ENCODE data around the gene RNF144B. TPM values are rescaled to one million over a fixed set of nuclear protein-coding genes. Genes with fewer than 3 reads are reported as not detected.

RNF144B gene
- total RNA-seq, result 10 to 100 TPM in 1 of 2 donors, 1 to 10 TPM in 1; 9.4 to 11.9 TPM

DNA sequence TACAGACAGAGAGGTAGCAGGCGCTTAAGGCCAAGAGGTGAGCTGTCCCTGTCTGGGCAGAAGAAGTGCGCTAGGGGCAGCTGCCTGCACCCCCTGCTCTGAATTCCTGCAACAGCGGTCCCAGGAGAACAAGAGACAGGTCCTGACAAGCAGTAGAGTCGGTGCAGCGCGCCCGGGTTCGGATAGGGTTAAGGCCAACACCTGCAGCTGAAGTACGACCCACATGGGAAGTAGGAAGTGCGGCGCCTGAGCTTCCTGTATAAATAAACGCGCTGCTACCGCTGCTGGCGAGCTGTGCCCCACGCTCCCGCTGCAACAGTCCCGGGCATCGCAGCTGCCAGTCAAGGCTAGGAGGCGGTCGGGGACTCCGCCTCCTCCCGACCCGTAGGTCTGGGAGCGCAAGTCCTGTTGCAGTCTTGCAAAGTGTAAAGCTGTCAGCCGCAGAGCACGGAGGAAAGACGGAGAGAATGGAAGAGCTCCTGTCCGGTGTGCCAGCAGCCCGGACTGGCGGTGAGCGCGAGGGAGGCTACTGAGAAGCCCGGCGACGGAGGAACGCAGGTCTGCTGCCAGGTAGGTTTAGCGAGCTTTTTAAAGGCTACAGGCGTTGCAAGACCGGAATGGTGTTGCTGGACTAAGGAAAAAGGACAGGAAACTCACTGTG, at the start of gene RNF144B:
Gene RNF144B (plus strand): TSS at position 290 of the 661 bp plus-strand sequence. CDS start 12,185 bp downstream, outside the sequence.
- Mint-ChIP-seq H3K27ac (peak within 1 kb of the TSS; percentile 59), H3K27me3 (ENCODE audit: low read depth) (peaks cover 11% of the 10 kb centered on the region), H3K9me3 (no peaks in the 10 kb centered on the region), H3K36me3 (ENCODE audit: insufficient read depth in 2 of 2) (peaks cover 0 to 2% of the 10 kb centered on the region in 2 donors), H3K4me1 (ENCODE audit: low read depth) (peaks cover 46% of the 10 kb centered on the region), H3K4me3 (peak within 1 kb of the TSS; percentile 94 to 96)
- peak; percentile 92 to 94 for ATAC-seq (replicated peaks in 1 of 2)
- DNase-seq, result peak; percentile 59 to 65

DNA sequence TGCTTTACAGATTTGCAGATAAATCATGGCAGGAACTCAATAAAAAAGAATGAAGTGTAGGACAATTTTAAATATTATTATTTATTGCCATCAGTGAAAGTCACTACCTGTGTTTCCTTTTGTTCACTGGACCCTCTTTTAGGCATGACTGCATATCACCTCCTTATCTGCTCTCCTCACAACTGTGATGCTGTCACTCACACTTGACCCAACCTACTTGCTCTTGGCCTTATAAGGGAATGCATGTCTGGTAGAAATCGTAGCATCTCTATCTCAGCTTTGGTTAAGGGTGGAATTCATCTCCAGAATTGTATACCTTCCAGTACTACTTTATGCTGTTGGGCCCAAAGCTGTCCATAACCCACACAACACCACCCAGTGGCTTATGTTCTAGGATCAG, 47.6 kb upstream of the RNF144B start:
- ATAC-seq (replicated peaks in 1 of 2) (no peak), DNase-seq (no peak)
- Mint-ChIP-seq H3K27me3 (ENCODE audit: low read depth) (peaks cover 14% of the 10 kb centered on the region), H3K4me3 (no peak overlapping the region), H3K4me1 (ENCODE audit: low read depth) (peaks cover 27% of the 10 kb centered on the region), H3K9me3 (no peaks in the 10 kb centered on the region), H3K27ac (no peak overlapping the region), H3K36me3 (ENCODE audit: insufficient read depth in 2 of 2) (no peaks in the 10 kb centered on the region)

DNA sequence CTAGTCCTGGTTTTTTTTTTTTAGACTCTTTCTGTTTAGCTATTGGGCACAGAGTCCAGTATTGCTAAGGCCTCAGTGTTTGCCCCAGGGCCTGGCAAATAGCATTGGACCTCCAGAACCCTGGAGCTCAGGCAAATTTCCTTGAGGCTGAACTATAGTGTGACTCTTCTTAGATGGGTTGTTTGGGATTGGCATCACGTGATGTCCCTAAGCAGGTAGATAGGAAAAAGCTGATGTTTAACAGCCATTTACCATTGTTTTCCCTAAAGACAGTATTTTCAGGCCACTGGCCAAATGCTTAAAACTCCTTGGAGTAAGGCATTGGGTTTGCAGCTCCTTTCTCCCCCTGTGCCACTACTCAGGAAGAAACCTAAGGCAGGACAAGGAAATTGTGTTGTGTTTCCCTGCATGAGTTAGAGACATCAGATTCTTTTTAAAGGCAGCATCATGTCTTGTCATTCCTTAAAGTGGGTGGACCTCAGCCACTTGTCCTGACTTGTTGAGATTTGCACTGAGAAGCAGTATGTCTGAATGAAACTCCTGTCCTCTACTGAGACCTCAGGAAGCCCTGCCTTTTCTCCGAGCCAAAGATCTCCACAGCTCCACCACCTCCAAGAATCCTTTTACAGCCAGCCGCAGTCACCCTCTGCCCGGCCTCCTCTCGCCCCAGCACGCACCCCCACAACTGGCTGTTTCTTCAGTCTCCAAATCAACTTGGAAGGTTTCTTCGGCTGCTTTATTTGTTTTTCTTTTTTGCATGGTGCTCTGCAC, 46.2 kb upstream of the RNF144B start:
- H3K36me3 Mint-ChIP-seq (ENCODE audit: insufficient read depth in 2 of 2), result no peaks in the 10 kb centered on the region
- no peak overlapping the region for H3K4me3 Mint-ChIP-seq
- no peak overlapping the region for H3K27ac Mint-ChIP-seq
- DNase-seq (no peak), ATAC-seq (replicated peaks in 1 of 2) (no peak)
- H3K9me3 Mint-ChIP-seq, result no peaks in the 10 kb centered on the region
- peaks cover 27% of the 10 kb centered on the region for H3K4me1 Mint-ChIP-seq (ENCODE audit: low read depth)
- peaks cover 20% of the 10 kb centered on the region for H3K27me3 Mint-ChIP-seq (ENCODE audit: low read depth)

DNA sequence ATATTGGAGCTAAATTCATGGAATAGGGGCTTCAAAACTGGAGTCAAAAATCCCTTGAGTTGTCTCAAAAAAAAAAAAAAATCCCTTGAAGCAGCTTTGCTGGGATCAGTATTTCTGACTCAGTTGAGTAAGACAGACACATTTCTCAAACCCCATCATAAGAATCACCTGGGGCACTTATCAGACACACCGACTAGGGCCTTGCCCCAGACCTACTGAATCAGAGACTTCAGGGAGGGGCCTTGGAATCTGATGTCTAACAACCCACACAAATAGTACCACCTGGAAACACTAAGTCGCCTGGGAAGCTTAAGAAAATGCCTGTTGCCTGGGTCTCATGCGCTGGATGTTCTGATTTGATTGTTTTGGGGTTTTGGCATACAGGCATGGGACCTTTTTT, 44.9 kb upstream of the RNF144B start:
- Mint-ChIP-seq H3K36me3 (ENCODE audit: insufficient read depth in 2 of 2) (no peaks in the 10 kb centered on the region), H3K4me3 (no peak overlapping the region), H3K27me3 (ENCODE audit: low read depth) (peaks cover 17% of the 10 kb centered on the region)

DNA sequence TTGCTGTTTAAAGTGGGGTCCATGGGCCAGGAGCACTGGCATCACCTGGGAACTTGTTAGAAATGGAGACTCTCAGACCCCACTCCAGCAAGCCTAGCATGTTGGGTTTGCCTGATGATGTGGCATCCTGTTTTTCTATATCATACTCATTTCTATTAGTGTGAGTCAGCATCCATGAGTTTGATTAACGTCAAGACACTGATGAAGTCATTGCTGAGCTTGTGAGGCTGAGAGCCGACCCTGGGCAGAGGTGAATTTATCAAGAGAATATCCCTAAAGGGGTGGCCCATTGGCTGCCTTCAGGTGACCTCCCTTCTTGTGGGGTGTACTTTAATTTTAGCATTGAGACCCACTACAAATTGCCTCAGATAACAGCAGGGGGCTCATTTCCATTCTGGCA, 43.4 kb upstream of the RNF144B start:
- H3K36me3 Mint-ChIP-seq (ENCODE audit: insufficient read depth in 2 of 2), result no peaks in the 10 kb centered on the region
- H3K27ac Mint-ChIP-seq, result peak overlapping the region; percentile 87
- H3K27me3 Mint-ChIP-seq (ENCODE audit: low read depth), result peaks cover 9% of the 10 kb centered on the region
- H3K9me3 Mint-ChIP-seq, result no peaks in the 10 kb centered on the region
- DNase-seq (peak; percentile 46 to 47), ATAC-seq (replicated peaks in 1 of 2) (peak; percentile 85 to 89)
- H3K4me1 Mint-ChIP-seq (ENCODE audit: low read depth), result peaks cover 27% of the 10 kb centered on the region
- H3K4me3 Mint-ChIP-seq, result peak overlapping the region; percentile 51 to 67

More for the DNA sequence above, 44.9 kb upstream of the RNF144B start:
- no peak for DNase-seq
- H3K27ac Mint-ChIP-seq, result no peak overlapping the region
- H3K4me1 Mint-ChIP-seq (ENCODE audit: low read depth), result peaks cover 27% of the 10 kb centered on the region
- ATAC-seq (replicated peaks in 1 of 2), result peak; percentile 22 to 56
- no peaks in the 10 kb centered on the region for H3K9me3 Mint-ChIP-seq

DNA sequence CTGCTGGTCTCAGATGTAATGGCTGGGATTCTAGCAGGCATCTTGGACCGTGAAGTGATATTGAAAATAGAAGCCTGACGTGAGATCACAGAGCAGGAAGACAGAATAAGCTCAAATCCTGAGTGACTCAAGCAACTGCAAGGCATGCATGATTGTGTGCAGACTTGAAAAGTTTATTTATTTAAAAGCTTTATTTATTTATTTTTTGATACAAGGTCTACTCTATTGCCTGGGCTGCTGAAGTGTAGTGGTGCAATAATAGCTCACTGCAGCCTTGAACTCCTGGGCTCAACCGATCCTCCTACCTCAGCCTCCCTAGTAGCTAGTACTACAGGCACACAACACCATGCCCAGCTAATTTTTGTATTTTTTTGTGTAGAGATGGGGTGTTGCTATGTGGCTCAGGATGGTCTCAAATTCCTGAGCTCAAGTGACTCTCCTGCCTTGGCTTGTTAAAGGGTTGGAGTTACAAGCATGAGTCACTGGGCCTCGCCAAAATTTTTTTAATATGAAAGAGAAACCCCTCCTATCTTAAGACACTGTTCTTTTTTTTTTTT, 40.1 kb upstream of the RNF144B start:
- Mint-ChIP-seq H3K4me1 (ENCODE audit: low read depth) (peaks cover 21% of the 10 kb centered on the region), H3K27ac (no peak overlapping the region), H3K27me3 (ENCODE audit: low read depth) (peaks cover 37% of the 10 kb centered on the region), H3K4me3 (no peak overlapping the region), H3K36me3 (ENCODE audit: insufficient read depth in 2 of 2) (no peaks in the 10 kb centered on the region), H3K9me3 (no peaks in the 10 kb centered on the region)
- ATAC-seq (replicated peaks in 1 of 2) (no peak), DNase-seq (no peak)

DNA sequence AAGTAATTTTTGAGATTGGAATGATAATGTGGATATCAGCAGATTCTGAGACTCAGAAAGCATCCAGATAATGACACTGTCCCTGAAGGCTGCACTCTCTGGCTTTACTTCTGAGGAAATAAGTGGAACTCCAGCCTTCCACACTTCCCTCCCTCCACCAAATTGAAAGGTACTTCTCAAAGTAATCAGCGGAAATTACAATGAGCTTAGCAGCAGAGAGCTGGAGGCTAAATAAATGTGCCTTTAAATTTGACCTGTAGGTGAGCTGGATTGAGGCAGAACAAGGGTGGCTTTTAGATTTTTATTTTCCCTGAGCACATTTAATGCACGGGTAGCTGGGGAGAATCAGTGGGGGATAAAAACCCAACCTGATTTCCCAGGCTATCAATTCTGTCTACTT, 39.3 kb upstream of the RNF144B start:
- DNase-seq (no peak), ATAC-seq (replicated peaks in 1 of 2) (no peak)
- Mint-ChIP-seq H3K9me3 (no peaks in the 10 kb centered on the region), H3K4me1 (ENCODE audit: low read depth) (peaks cover 13% of the 10 kb centered on the region), H3K27me3 (ENCODE audit: low read depth) (peaks cover 38% of the 10 kb centered on the region), H3K36me3 (ENCODE audit: insufficient read depth in 2 of 2) (no peaks in the 10 kb centered on the region), H3K4me3 (no peak overlapping the region), H3K27ac (no peak overlapping the region)

DNA sequence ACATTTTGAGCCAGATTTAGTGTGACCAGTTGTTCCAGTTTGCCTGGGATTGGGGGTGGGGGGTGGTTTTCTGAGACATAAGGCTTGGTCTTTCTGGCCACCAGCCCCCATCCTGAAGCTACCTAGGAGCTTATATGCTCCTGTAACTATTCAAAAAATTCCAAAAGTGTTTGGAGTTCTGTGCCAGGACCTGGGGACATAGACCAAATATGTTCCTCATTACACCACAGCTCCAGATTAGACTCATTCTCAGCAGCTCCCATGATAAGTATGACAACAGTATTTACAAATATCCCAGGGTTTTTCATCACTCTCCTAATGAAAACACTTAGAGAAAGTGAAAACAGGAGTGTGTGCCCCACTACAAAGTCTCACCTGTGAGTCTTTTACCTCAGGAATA, 37.8 kb upstream of the RNF144B start:
- Mint-ChIP-seq H3K27ac (no peak overlapping the region), H3K27me3 (ENCODE audit: low read depth) (peaks cover 38% of the 10 kb centered on the region), H3K4me1 (ENCODE audit: low read depth) (no peaks in the 10 kb centered on the region), H3K4me3 (no peak overlapping the region), H3K9me3 (no peaks in the 10 kb centered on the region), H3K36me3 (ENCODE audit: insufficient read depth in 2 of 2) (no peaks in the 10 kb centered on the region)
- DNase-seq (no peak), ATAC-seq (replicated peaks in 1 of 2) (no peak)

DNA sequence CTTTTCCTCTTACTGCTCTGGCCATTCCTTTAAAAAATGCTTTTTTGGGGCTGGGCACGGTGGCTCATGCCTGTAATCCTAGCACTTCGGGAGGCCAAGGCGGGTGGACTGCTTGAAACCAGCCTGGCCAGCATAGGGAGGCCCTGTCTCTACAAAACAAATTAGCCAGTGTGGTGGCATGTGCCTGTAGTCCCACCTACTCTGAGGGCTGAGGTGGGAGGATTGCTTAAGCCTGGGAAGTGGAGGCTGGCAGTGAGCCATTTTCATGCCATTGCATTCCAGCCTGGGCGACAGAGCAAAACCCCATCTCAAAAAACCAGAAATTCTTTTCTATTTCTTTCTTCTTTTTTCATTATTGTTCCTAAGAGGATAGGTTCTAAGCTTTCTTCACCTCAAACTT, 36.9 kb upstream of the RNF144B start:
- ATAC-seq (replicated peaks in 1 of 2), result no peak
- H3K27ac Mint-ChIP-seq, result no peak overlapping the region
- no peaks in the 10 kb centered on the region for H3K36me3 Mint-ChIP-seq (ENCODE audit: insufficient read depth in 2 of 2)
- H3K4me1 Mint-ChIP-seq (ENCODE audit: low read depth), result no peaks in the 10 kb centered on the region
- peaks cover 40% of the 10 kb centered on the region for H3K27me3 Mint-ChIP-seq (ENCODE audit: low read depth)
- H3K9me3 Mint-ChIP-seq, result no peaks in the 10 kb centered on the region
- no peak overlapping the region for H3K4me3 Mint-ChIP-seq
- DNase-seq, result no peak

DNA sequence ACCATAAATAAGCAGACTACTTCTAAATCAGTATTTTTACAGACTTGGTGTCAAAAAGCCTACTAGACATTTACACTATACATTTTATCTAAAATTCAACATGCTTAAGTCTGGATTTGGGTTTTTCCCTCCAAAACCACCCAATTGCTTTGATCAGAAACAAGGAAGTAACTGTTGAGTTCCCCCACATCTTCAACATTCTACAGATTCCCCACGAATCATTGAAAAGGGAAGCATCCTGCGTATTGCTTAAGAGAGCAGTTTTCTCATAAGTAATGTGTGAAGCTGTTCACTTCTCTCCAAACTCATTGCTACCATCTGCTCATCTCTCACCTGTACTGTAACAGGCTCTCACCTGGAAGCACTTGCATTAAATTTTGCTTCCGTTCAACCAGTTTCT, 36.4 kb upstream of the RNF144B start:
- DNase-seq, result no peak
- H3K4me3 Mint-ChIP-seq, result no peak overlapping the region
- no peaks in the 10 kb centered on the region for H3K36me3 Mint-ChIP-seq (ENCODE audit: insufficient read depth in 2 of 2)
- ATAC-seq (replicated peaks in 1 of 2), result no peak
- peaks cover 41% of the 10 kb centered on the region for H3K27me3 Mint-ChIP-seq (ENCODE audit: low read depth)
- H3K9me3 Mint-ChIP-seq, result no peaks in the 10 kb centered on the region
- no peak overlapping the region for H3K27ac Mint-ChIP-seq
- no peaks in the 10 kb centered on the region for H3K4me1 Mint-ChIP-seq (ENCODE audit: low read depth)

DNA sequence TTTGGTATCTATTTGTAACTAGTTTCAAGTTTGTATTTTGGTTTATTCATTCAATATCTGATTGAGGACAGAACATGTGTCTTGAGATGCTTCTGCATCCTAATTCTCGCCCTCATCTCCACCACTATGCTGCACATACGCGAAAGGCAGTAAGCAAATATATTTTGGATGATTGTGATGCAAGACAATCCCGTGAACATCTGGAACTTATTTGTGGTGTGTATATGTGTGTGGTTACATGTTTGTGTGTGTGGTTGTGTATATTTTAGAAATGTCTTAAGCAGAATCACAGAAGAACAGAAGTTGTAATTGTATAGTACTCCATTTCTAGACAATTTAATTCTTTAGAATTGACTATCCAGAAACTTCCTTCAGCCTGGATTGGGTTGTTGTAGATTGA, 35.1 kb upstream of the RNF144B start:
- H3K27ac Mint-ChIP-seq, result no peak overlapping the region
- H3K4me1 Mint-ChIP-seq (ENCODE audit: low read depth), result no peaks in the 10 kb centered on the region
- DNase-seq (no peak), ATAC-seq (replicated peaks in 1 of 2) (no peak)
- peaks cover 48% of the 10 kb centered on the region for H3K27me3 Mint-ChIP-seq (ENCODE audit: low read depth)
- H3K9me3 Mint-ChIP-seq, result peaks cover 0 to 2% of the 10 kb centered on the region in 2 donors
- H3K36me3 Mint-ChIP-seq (ENCODE audit: insufficient read depth in 2 of 2), result peaks cover 2 to 3% of the 10 kb centered on the region in 2 donors
- no peak overlapping the region for H3K4me3 Mint-ChIP-seq

DNA sequence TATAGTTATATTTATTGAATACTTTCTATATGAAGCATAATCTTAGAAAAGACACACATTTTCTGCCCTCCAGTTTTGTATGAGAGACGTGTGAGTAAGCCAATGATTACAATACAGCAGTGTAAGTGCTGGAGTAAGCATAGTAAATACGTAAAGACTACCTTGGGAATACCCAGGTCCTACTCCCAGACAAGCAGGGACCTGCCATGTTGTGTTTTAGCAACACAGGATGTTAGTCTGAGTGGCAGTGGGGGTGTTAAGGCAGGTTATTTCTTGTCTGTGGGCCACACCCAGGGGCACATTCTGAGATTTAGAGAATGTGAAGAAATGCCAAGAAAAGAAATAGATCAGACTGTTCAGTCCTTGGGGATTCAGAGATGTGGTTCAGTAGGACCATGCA, 34.3 kb upstream of the RNF144B start:
- Mint-ChIP-seq H3K9me3 (peaks cover 0 to 2% of the 10 kb centered on the region in 2 donors), H3K4me3 (no peak overlapping the region), H3K27ac (no peak overlapping the region), H3K36me3 (ENCODE audit: insufficient read depth in 2 of 2) (peaks cover 2 to 3% of the 10 kb centered on the region in 2 donors), H3K4me1 (ENCODE audit: low read depth) (no peaks in the 10 kb centered on the region), H3K27me3 (ENCODE audit: low read depth) (peaks cover 48% of the 10 kb centered on the region)
- ATAC-seq (replicated peaks in 1 of 2) (peak in 1 of 2 donors; percentile 28), DNase-seq (no peak)

DNA sequence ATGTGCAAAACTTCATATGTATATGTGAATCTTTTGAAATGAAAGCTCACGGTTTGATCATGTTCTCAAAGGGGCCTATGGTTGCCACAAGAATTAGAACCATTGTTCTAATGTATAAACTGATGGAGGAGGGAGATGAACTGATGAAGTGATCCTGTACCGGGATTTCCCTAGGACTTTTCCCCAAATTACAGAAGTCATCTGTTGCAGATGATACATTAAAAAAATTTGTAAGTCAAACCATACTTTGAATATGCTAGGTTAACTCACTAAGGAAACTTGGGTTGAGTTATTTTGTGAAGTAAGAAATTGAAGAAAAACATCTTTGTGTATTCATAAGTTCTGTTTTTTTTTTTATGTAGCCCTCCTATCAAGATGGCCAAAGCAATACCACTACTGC, 33.9 kb upstream of the RNF144B start:
- no peak overlapping the region for H3K4me3 Mint-ChIP-seq
- H3K9me3 Mint-ChIP-seq, result peaks cover 3 to 5% of the 10 kb centered on the region in 2 donors
- ATAC-seq (replicated peaks in 1 of 2) (no peak), DNase-seq (no peak)
- H3K36me3 Mint-ChIP-seq (ENCODE audit: insufficient read depth in 2 of 2), result peaks cover 4 to 7% of the 10 kb centered on the region in 2 donors
- H3K27ac Mint-ChIP-seq, result no peak overlapping the region
- H3K4me1 Mint-ChIP-seq (ENCODE audit: low read depth), result no peaks in the 10 kb centered on the region
- H3K27me3 Mint-ChIP-seq (ENCODE audit: low read depth), result peaks cover 51% of the 10 kb centered on the region

All from activated T-cell treated with anti-CD3 and anti-CD28 coated beads, Interleukin-2, amount 50 U/mL, for 72 hours (primary cell).